Lung (tissue), 12 donors: ENCODE results near the gene APOBR. TPM values are rescaled to one million over a fixed set of nuclear protein-coding genes. Genes with fewer than 3 reads are reported as not detected.

Source experiments
- ATAC-seq: fragments of 200-7000 bp; cut with Tn5 transposase; one replicate; pipeline ENCODE4 v1.9.1; 2020; ENCODE audit warnings: moderate number of reproducible peaks; ENCODE audit not compliant: insufficient read depth, low FRiP score
- DNase-seq, 3 donors: peaks; one replicate each; pipeline ENCODE4 v3.0.0-alpha.2; 2013 to 2017
- H3K27ac ChIP-seq, 2 donors: one replicate each; pipeline ENCODE4 v1.5.1; 2013; ENCODE audit warnings: mild to moderate bottlenecking in 2 of 2, moderate library complexity in 2 of 2, control low read depth in 1 of 2, inconsistent platforms in 1 of 2, low read depth in 1 of 2, low read length in 1 of 2
- H3K27me3 ChIP-seq, 3 donors: one replicate each; pipeline ENCODE4 v1.5.1; 2013; ENCODE audit warnings: low read length in 2 of 3; ENCODE audit not compliant: control insufficient read depth in 3 of 3, insufficient read depth in 3 of 3
- H3K36me3 ChIP-seq, 4 donors: one replicate each; pipeline ENCODE4 v1.5.1; 2013; ENCODE audit warnings: low read length in 4 of 4, mild to moderate bottlenecking in 1 of 4, moderate library complexity in 1 of 4; ENCODE audit not compliant: control insufficient read depth in 4 of 4, insufficient read depth in 4 of 4
- H3K4me1 ChIP-seq, 5 donors: one replicate each; pipeline ENCODE4 v1.5.1; 2013; ENCODE audit warnings: low read length in 5 of 5, mild to moderate bottlenecking in 2 of 5, moderate library complexity in 1 of 5; ENCODE audit not compliant: control insufficient read depth in 5 of 5, insufficient read depth in 5 of 5
- H3K4me3 ChIP-seq: one replicate; pipeline ENCODE4 v1.5.1; 2013; ENCODE audit warnings: mild to moderate bottlenecking, control low read depth, moderate library complexity
- H3K9ac ChIP-seq, 2 donors: one replicate each; pipeline ENCODE4 v1.5.1; 2013; ENCODE audit warnings: low read length in 2 of 2, control low read depth in 1 of 2; ENCODE audit not compliant: insufficient read depth in 1 of 2
- H3K9me3 ChIP-seq, 4 donors: one replicate each; pipeline ENCODE4 v1.5.1; 2013; ENCODE audit warnings: low read length in 3 of 4, mild to moderate bottlenecking in 1 of 4, moderate library complexity in 1 of 4; ENCODE audit not compliant: control insufficient read depth in 4 of 4, insufficient read depth in 3 of 4
- WGBS, 2 donors: extraction: QIAGEN DNeasy Blood & Tissue Kit; methylation state at CpG; one replicate each; pipeline ENCODE4 v1.1.7; 2013; 5-methylcytosine and 5-hydroxymethylcytosine counted together
- polyA plus RNA-seq, 2 donors: library from polyadenylated mRNA; stranded (reverse); fragments of 200-250 nt; gene quantifications; one replicate each; pipeline ENCODE4 v1.2.1, GENCODE V29; 2013
- total RNA-seq, 2 donors: library from RNA; depleted of rRNA in 1 of 2; stranded (reverse); fragments of >200 nt in 1 of 2; gene quantifications; one replicate each; pipeline ENCODE4 v1.2.1, GENCODE V29; 2014 to 2021
- TF ChIP-seq, protein P1 (sequence below): IDR thresholded peaks from 2 replicates; pipeline ENCODE4 v1.5.1; 2012; ENCODE audit warnings: mild to moderate bottlenecking; ENCODE audit errors: control extremely low read depth, extremely low read depth
- donor health status: control.
- donor health status: control.
- donor health status: Bipolar disorder and iron deficiency.
- donor health status: healthy.
- donor health status: DM: yes; HTN: yes; CAD: no.

Gene APOBR
- total and polyA plus RNA-seq, 4 donors, result 8.0 to 43.2 (median 25.4) TPM

- Histone ChIP-seq H3K27me3 (no peaks in the 10 kb centered on the region), H3K4me3 (no peak overlapping the region), H3K27ac (no peak overlapping the region), H3K4me1 (peaks cover 0 to 7% (median 0%) of the 10 kb centered on the region in 5 donors), H3K9ac (no peak overlapping the region), H3K9me3 (no peaks in the 10 kb centered on the region), H3K36me3 (no peaks in the 10 kb centered on the region)
- no peak for DNase-seq
- no peak for ATAC-seq
- WGBS, 2 donors, result 71 to 80% methylated on average over 8 of the region's 8 CpGs
- TF ChIP-seq, protein P1, sequence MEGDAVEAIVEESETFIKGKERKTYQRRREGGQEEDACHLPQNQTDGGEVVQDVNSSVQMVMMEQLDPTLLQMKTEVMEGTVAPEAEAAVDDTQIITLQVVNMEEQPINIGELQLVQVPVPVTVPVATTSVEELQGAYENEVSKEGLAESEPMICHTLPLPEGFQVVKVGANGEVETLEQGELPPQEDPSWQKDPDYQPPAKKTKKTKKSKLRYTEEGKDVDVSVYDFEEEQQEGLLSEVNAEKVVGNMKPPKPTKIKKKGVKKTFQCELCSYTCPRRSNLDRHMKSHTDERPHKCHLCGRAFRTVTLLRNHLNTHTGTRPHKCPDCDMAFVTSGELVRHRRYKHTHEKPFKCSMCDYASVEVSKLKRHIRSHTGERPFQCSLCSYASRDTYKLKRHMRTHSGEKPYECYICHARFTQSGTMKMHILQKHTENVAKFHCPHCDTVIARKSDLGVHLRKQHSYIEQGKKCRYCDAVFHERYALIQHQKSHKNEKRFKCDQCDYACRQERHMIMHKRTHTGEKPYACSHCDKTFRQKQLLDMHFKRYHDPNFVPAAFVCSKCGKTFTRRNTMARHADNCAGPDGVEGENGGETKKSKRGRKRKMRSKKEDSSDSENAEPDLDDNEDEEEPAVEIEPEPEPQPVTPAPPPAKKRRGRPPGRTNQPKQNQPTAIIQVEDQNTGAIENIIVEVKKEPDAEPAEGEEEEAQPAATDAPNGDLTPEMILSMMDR, result no peak
Measured at GRCh38 chr16:28504707-28505404, 10.4 kb downstream of the APOBR start.

DNA sequence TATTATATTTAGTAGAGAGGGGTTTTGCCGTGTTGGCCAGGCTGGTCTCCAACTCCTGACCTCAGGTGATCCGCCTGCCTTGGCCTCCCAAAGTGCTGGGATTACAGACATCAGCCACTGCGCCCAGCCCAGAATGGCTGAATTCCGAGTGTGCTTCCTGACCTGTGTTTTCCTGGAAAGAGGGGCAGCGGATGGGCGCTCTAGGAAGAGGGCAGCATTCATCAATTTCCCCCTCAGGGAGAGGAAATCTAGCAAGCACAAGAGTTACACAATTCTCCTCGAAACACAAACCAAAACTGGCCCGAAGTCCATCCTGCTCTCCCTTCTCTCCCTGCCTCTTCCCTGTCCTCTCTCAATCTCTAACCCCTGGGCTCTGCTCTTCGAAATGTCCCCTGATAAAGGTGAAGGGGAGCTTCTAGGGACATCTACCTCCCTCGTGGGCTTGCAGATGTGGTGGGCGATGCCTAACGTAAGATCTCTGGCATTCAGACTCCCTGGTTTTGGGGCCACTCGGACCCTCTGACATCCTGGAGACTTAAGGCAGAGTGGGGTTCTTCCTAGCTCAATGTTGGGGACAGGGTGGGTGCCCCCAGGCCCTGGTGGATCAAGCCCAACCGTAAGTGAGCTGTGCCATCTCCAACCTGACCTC, 11.2 kb downstream of the APOBR start:
- ATAC-seq, result no peak
- 52 to 66% methylated on average over 14 of the region's 14 CpGs for WGBS, 2 donors

GRCh38 chr16:28511031-28511430, 16.6 kb downstream of the APOBR start:
- H3K27ac ChIP-seq, result no peak overlapping the region
- H3K4me1 ChIP-seq, result peaks cover 0 to 5% (median 0%) of the 10 kb centered on the region in 5 donors
- DNase-seq, result no peak
- no peak for ATAC-seq
- WGBS, 2 donors, result 86 to 99% methylated on average over 3 of the region's 3 CpGs
- no peak overlapping the region for H3K9ac ChIP-seq
- H3K9me3 ChIP-seq, result no peaks in the 10 kb centered on the region
- H3K36me3 ChIP-seq, result no peaks in the 10 kb centered on the region
- TF ChIP-seq, protein P1, result no peak
- no peaks in the 10 kb centered on the region for H3K27me3 ChIP-seq
- no peak overlapping the region for H3K4me3 ChIP-seq

More for the DNA sequence above, 11.2 kb downstream of the APOBR start:
- Histone ChIP-seq H3K36me3 (no peaks in the 10 kb centered on the region), H3K4me3 (no peak overlapping the region), H3K27me3 (no peaks in the 10 kb centered on the region), H3K4me1 (peaks cover 0 to 7% (median 0%) of the 10 kb centered on the region in 5 donors), H3K9me3 (no peaks in the 10 kb centered on the region), H3K9ac (no peak overlapping the region), H3K27ac (no peak overlapping the region)
- TF ChIP-seq, protein P1, result no peak
- DNase-seq, result no peak
